Measurements from ENCODE around the gene PAGR1. TPM values are rescaled to one million over a fixed set of nuclear protein-coding genes. Genes with fewer than 3 reads are reported as not detected.

PAGR1 gene
- total RNA-seq, 6 experiments from 2014 or later, result 8.5 to 26.1 (median 11.5) TPM

DNA sequence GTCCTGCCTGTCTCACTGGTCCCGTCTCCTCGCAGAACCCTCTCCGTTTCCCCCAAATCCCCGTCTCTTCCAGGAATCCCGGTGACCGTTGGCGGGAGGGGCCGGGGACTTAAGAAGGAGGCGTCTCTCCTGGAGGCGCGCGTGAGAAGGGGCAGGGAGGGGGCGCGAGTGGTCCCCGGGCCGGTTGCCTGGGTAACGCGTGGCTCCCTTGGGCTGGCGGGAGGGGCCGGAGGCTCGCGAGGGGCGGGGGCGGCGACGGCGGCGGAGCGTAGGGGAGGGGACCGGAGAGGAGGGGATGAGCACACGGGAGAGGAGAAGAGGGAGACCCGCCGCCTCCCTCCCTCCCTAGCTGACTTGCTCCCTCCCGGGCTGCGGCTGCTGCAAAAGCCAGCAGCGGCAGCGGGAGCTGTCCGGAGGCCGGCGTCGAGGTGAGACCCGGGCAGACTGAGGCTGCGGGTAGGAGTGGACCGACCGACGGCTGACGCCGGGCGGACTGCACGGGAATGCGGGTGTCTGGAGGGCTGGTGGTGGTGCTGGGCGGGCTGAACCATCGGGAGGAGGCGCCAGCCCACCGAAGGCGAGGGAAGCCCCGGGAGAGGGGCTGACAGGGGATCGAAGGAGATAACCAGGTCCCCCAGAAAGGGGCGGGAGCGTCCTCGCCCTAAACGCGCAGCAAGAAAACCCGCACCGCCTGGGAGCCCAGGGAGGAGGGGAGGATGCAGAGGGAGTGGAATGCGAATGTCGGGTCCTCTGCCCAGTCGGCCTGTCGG lies 3.9 kb upstream of the PAGR1 start, which contains the start of gene PRRT2:
Gene PRRT2, plus strand, starts transcription at position 298 of the 770 bp plus-strand sequence. CDS start 862 bp downstream, outside the sequence.
- Histone ChIP-seq H3K4me3 (peak within 1 kb of the TSS; percentile 32 to 60 (median 44)), H3K27ac (peak within 1 kb of the TSS; percentile 76 to 80 (median 78)), H3K36me3 (peaks cover 0 to 10% (median 0%) of the 10 kb centered on the region in 4 donors), H3K27me3 (no peaks in the 10 kb centered on the region), H3K9me3 (no peaks in the 10 kb centered on the region), H3K4me1 (peaks cover 0 to 30% (median 6%) of the 10 kb centered on the region in 4 donors)
- TF ChIP-seq CTCF (IDR thresholded peaks at IDR 0.05), result no peak
- no peak for TF ChIP-seq POLR2A (IDR thresholded peaks at IDR 0.05)
- WGBS (ENCODE audit: insufficient coverage, low coverage, low lambda C conversion rate, missing lambda C conversion rate), result 20% methylated on average over 27 of the region's 69 CpGs
- intact Hi-C loops (cut with DNase I), result loop anchor here in 1 of 2 donors (5.0 to 10.0 kb wide), 2 partner anchors 35 to 183 kb away; partner anchors contain the start of genes HIRIP3 and INO80E
- DNase-seq (peak in 2 of 3 donors; percentile 57 to 62), ATAC-seq (no peak)

DNA sequence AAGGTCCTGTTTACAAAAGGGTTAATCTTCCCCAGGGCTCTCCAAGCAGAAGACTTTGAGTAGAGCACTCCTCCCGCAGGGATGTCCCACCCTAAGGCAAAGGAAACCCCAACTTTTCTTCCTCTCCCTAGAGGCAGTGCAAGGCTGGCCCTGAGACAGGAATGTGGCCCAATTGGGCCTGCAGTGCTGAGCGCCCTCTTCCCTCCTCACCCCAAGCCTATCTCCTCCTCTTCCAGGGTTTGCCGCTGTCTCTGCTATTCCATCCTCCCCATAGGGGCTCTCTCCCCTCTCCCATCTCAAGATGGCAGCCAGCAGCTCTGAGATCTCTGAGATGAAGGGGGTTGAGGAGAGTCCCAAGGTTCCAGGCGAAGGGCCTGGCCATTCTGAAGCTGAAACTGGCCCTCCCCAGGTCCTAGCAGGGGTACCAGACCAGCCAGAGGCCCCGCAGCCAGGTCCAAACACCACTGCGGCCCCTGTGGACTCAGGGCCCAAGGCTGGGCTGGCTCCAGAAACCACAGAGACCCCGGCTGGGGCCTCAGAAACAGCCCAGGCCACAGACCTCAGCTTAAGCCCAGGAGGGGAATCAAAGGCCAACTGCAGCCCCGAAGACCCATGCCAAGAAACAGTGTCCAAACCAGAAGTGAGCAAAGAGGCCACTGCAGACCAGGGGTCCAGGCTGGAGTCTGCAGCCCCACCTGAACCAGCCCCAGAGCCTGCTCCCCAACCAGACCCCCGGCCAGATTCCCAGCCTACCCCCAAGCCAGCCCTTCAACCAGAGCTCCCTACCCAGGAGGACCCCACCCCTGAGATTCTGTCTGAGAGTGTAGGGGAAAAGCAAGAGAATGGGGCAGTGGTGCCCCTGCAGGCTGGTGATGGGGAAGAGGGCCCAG lies 3.0 kb upstream of the PAGR1 start:
- Histone ChIP-seq H3K27ac (no peak overlapping the region), H3K27me3 (no peaks in the 10 kb centered on the region), H3K9me3 (no peaks in the 10 kb centered on the region), H3K4me3 (no peak overlapping the region), H3K36me3 (peaks cover 0 to 10% (median 0%) of the 10 kb centered on the region in 4 donors), H3K4me1 (peaks cover 2 to 32% (median 7%) of the 10 kb centered on the region in 4 donors)
- 83% methylated on average over 3 of the region's 9 CpGs for WGBS (ENCODE audit: insufficient coverage, low coverage, low lambda C conversion rate, missing lambda C conversion rate)
- TF ChIP-seq CTCF (IDR thresholded peaks at IDR 0.05) (no peak), POLR2A (IDR thresholded peaks at IDR 0.05) (no peak)
- DNase-seq, result peak in 1 of 3 donors; percentile 50
- no peak for ATAC-seq
- intact Hi-C loops (cut with DNase I), result loop anchor here in 1 of 2 donors (5.0 to 10.0 kb wide), 2 partner anchors 34 to 182 kb away; partner anchors contain the start of genes HIRIP3 and INO80E

DNA sequence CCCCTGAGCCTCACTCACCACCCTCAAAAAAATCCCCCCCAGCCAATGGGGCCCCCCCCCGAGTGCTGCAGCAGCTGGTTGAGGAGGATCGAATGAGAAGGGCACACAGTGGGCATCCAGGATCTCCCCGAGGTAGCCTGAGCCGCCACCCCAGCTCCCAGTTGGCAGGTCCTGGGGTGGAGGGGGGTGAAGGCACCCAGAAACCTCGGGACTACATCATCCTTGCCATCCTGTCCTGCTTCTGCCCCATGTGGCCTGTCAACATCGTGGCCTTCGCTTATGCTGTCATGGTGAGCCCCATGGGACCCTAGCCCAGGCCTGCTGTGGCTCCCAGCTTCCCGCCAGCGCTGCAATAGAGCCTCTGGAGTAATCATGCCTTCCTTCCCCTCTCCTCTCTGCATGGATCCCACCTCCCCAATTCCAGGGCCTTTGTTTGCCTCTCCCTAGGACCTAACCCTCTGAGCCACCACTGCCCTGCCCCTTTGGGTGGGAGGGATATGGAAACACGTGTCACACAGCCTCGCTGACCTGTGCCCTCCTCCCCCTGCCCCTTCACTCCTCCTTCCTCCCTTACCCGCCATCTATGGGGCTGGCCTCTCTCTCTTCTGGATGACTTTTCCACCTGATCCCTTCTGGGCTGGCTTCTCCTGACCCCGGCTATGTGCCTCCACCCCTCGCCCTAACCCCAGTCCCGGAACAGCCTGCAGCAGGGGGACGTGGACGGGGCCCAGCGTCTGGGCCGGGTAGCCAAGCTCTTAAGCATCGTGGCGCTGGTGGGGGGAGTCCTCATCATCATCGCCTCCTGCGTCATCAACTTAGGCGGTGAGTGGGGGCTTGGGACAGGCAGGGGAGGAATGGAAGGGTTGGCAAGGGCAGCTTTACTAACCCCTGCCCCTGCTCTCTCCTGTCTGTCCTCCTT lies 2.0 kb upstream of the PAGR1 start:
- Histone ChIP-seq H3K9me3 (no peaks in the 10 kb centered on the region), H3K27me3 (no peaks in the 10 kb centered on the region), H3K27ac (no peak overlapping the region), H3K4me1 (peaks cover 0 to 32% (median 7%) of the 10 kb centered on the region in 4 donors), H3K4me3 (no peak overlapping the region), H3K36me3 (peaks cover 0 to 9% (median 0%) of the 10 kb centered on the region in 4 donors)
- no peak for ATAC-seq
- WGBS (ENCODE audit: insufficient coverage, low coverage, low lambda C conversion rate, missing lambda C conversion rate), result 83% methylated on average over 15 of the region's 24 CpGs
- intact Hi-C loops (cut with DNase I), result loop anchor here in 1 of 2 donors (5.0 to 10.0 kb wide), 2 partner anchors 33 to 181 kb away; partner anchors contain the start of genes HIRIP3 and INO80E
- DNase-seq, result no peak
- TF ChIP-seq CTCF (IDR thresholded peaks at IDR 0.05), result no peak
- no peak for TF ChIP-seq POLR2A (IDR thresholded peaks at IDR 0.05)

Data from right lobe of liver (tissue), 6 donors.